Measurements from ENCODE around the gene HOXB9. TPM values are rescaled to one million over a fixed set of nuclear protein-coding genes. Genes with fewer than 3 reads are reported as not detected.

The HOXB9 gene
- total RNA-seq, 6 experiments from 2014 or later = not detected

- H3K27ac ChIP-seq = no peak overlapping the region
These were observed 35.5 kb downstream of the HOXB9 start for GRCh38 chr17:48590607-48591161.

DNA sequence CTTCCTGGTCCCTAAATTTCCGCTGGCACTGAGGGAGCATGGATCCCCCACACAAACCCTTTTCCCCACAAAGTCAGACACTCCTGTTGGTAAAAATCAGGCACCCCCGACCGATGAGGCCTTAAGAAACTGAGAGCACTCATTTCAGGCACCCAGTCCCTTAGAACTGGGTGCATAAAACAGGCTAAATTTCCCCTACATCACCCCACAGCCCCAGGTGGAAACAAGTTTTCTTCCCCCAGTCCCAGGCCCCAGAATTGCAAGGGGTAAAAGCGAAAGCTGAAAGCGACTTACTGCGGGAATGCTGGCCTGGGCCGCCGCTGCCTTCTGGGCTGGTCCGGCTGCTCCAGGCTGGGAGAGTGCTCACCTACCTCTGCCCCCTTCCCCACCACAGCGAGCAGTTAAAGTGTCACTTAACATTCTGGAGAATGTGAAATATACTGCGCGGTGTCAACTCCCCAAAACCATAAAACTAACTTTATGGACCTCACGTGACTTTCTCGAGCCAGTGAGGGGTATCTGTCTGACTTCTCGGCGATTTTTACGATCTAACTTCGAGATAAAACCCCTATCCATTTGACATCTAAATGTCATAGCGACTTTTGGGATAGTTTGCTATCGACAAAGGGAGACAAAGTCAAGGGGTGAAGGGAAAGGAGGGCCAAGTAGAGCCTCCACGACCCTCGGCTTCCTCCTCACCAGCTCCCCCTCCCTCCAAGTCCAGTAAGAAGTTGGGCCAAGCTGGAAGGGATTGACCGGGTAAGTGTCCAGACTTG is 36.1 kb downstream of the HOXB9 start, which contains the start of gene HOXB3:
Gene HOXB3, minus strand, starts transcription at position 411 of the 776 bp plus-strand sequence. CDS start 37,767 bp downstream, outside the sequence.
- peaks cover 0 to 47% of the 10 kb centered on the region in 2 donors for H3K27me3 ChIP-seq
- ATAC-seq (no peak), DNase-seq (no peak)
- intact Hi-C loops (cut with DNase I) = no loop called here
- no peak within 1 kb of the TSS for H3K4me3 ChIP-seq
- TF ChIP-seq, protein P1, sequence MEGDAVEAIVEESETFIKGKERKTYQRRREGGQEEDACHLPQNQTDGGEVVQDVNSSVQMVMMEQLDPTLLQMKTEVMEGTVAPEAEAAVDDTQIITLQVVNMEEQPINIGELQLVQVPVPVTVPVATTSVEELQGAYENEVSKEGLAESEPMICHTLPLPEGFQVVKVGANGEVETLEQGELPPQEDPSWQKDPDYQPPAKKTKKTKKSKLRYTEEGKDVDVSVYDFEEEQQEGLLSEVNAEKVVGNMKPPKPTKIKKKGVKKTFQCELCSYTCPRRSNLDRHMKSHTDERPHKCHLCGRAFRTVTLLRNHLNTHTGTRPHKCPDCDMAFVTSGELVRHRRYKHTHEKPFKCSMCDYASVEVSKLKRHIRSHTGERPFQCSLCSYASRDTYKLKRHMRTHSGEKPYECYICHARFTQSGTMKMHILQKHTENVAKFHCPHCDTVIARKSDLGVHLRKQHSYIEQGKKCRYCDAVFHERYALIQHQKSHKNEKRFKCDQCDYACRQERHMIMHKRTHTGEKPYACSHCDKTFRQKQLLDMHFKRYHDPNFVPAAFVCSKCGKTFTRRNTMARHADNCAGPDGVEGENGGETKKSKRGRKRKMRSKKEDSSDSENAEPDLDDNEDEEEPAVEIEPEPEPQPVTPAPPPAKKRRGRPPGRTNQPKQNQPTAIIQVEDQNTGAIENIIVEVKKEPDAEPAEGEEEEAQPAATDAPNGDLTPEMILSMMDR (IDR thresholded peaks at IDR 0.05) = no peak
- TF ChIP-seq POLR2A (IDR thresholded peaks at IDR 0.05) = no peak
- no peaks in the 10 kb centered on the region for H3K9me3 ChIP-seq
- WGBS (ENCODE audit: insufficient coverage, low coverage, low lambda C conversion rate, missing lambda C conversion rate) = 36% methylated on average over 16 of the region's 23 CpGs
- no peak within 1 kb of the TSS for H3K27ac ChIP-seq
- H3K4me1 ChIP-seq = peaks cover 0 to 13% (median 4%) of the 10 kb centered on the region in 4 donors
- no peaks in the 10 kb centered on the region for H3K36me3 ChIP-seq

More at GRCh38 chr17:48590607-48591161, 35.5 kb downstream of the HOXB9 start:
- ATAC-seq = no peak
- TF ChIP-seq POLR2A (IDR thresholded peaks at IDR 0.05) = no peak
- TF ChIP-seq, protein P1 (IDR thresholded peaks at IDR 0.05) = no peak
- no peaks in the 10 kb centered on the region for H3K9me3 ChIP-seq
- peaks cover 0 to 8% (median 4%) of the 10 kb centered on the region in 4 donors for H3K4me1 ChIP-seq
- peaks cover 0 to 45% of the 10 kb centered on the region in 2 donors for H3K27me3 ChIP-seq
- H3K4me3 ChIP-seq = no peak overlapping the region
- no peaks in the 10 kb centered on the region for H3K36me3 ChIP-seq
- intact Hi-C loops (cut with DNase I) = no loop called here
- DNase-seq = no peak

GRCh38 chr17:48589060-48589830 is 36.9 kb downstream of the HOXB9 start:
- DNase-seq (no peak), ATAC-seq (no peak)
- Histone ChIP-seq H3K36me3 (no peaks in the 10 kb centered on the region), H3K27me3 (peaks cover 0 to 45% of the 10 kb centered on the region in 2 donors), H3K4me3 (no peak overlapping the region), H3K9me3 (no peaks in the 10 kb centered on the region), H3K4me1 (peaks cover 0 to 13% (median 4%) of the 10 kb centered on the region in 4 donors), H3K27ac (no peak overlapping the region)
- WGBS (ENCODE audit: insufficient coverage, low coverage, low lambda C conversion rate, missing lambda C conversion rate) = 16% methylated on average over 5 of the region's 10 CpGs
- TF ChIP-seq, protein P1 (IDR thresholded peaks at IDR 0.05) = no peak
- no peak for TF ChIP-seq POLR2A (IDR thresholded peaks at IDR 0.05)
- intact Hi-C loops (cut with DNase I) = no loop called here

DNA sequence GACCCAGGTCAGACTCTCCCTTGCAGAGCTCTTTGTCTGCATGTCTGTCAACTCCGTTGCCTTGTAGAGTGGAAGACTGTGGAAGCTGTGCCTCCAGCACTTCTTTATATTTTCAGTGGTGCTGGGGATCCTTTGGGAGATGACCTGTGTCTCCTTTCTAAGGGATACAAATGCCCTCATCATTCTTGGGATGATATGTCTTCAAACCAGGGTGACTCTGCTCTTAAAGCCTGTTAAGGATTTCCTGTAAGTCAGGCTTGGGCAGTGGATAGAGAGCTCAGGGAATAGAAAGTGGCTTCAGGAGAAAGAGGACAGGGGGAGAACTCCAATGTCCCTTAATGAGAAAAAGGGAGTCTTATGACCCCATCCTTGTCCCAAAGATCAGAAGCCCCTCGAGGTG is 37.6 kb downstream of the HOXB9 start:
- WGBS (ENCODE audit: insufficient coverage, low coverage, low lambda C conversion rate, missing lambda C conversion rate) = 21% methylated on average over 1 of the region's 2 CpGs
- no peak for TF ChIP-seq POLR2A (IDR thresholded peaks at IDR 0.05)
- TF ChIP-seq, protein P1 (IDR thresholded peaks at IDR 0.05) = no peak
- H3K27me3 ChIP-seq = peaks cover 0 to 44% of the 10 kb centered on the region in 2 donors
- H3K4me1 ChIP-seq = peaks cover 0 to 13% (median 4%) of the 10 kb centered on the region in 4 donors
- no peak overlapping the region for H3K27ac ChIP-seq
- intact Hi-C loops (cut with DNase I) = no loop called here
- DNase-seq (no peak), ATAC-seq (no peak)
- H3K4me3 ChIP-seq = no peak overlapping the region
- no peaks in the 10 kb centered on the region for H3K9me3 ChIP-seq
- H3K36me3 ChIP-seq = no peaks in the 10 kb centered on the region
